ENCODE results near the gene NUBPL. TPM values are rescaled to one million over a fixed set of nuclear protein-coding genes. Genes with fewer than 3 reads are reported as not detected.

NUBPL gene
- total RNA-seq, 1 donor from 2014 or later = 9.8 TPM

DNA sequence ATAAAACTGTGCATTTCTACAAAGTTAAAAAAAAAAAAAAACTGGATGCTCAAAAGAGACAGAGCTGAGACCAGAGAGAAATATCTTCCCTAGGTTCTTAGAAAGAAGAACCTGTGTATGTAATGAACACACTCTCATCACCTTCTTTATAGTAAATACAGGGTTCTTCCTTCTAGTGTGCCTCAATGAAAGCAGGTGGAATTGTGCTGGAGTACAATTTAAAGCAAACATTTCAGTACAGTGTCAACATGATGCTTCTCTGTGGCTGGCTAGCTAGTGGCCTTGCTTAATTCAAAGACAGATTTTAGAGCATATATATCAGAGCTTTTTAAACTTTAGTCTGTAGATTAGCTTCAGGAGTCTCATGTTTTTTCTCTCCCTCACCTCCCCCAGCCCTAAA is 266.1 kb downstream of the NUBPL start:
- Histone ChIP-seq H3K36me3 (ENCODE audit: control insufficient read depth, insufficient read depth, low read length) (no peaks in the 10 kb centered on the region), H3K27me3 (ENCODE audit: control insufficient read depth, insufficient read depth, low read length) (no peaks in the 10 kb centered on the region), H3K4me3 (ENCODE audit: low read depth, low read length) (no peak overlapping the region)
- TF ChIP-seq CTCF (IDR thresholded peaks at IDR 0.05; ENCODE audit: insufficient read depth, low read length, poor library complexity, severe bottlenecking) = no peak
- DNase-seq (ENCODE audit: low read depth) = no peak

DNA sequence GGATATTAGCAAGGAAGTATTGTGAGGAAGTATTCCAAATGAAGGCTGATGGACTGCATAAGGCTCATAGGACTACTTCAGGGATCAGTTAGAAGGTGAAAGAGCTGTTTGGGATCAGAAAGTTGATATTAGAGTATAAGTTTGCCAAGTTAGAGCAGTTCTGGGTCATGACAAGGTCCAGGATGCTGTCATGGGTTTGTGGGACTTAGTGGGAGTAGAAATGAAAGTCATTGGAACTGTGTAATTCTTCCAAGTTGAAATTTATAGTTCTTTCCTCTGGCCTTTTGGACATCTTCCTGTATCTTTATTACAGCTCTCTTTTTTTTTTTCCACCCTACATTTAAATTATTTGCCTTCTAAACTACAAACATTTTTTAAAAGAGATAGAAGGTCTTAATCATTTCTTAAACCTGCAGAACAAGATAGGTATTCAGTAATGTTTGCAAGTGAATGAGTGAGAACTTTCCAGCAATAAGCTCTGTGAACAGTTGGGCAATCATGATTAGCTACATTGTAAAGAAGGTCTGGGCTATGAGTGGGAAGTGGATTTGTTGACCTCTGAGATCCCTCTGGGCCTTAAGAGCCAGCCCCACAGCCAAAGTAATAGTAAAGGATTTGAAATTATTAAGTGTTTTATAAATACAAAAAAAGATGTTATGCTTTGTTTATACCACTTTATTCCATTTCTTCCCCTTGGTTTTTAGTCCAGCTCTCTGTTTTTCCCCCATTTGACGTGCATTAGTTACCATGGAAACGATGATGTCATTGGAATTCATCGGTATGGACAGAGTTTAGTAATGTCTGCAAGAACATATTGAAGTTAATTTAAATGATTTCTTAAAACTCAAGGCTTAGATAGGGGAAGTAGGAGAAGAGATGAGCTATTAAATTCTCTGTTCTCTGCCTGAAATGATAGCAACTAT is 268.0 kb downstream of the NUBPL start:
- no peak for TF ChIP-seq CTCF (IDR thresholded peaks at IDR 0.05; ENCODE audit: insufficient read depth, low read length, poor library complexity, severe bottlenecking)
- DNase-seq (ENCODE audit: low read depth) = no peak
- Histone ChIP-seq H3K27me3 (ENCODE audit: control insufficient read depth, insufficient read depth, low read length) (no peaks in the 10 kb centered on the region), H3K4me3 (ENCODE audit: low read depth, low read length) (no peak overlapping the region), H3K36me3 (ENCODE audit: control insufficient read depth, insufficient read depth, low read length) (no peaks in the 10 kb centered on the region)

DNA sequence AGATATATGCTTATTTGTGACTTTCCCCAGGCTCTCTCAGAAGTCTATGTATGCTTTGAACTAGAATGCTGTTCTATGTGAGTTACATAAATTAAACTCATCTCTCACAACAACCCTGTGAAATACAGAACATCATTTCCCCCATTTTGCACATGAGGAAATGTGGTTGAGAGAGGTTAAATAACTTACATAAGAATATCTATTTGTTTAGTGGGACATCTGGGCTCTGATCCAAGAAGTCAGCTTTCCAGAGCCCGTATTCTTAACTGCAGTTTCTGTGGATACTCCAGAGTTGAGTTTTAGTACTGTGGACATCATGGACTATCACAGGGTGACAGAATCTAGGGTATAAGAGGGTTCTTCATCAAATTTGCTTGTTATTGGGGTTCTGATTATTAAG is 273.4 kb downstream of the NUBPL start:
- no peaks in the 10 kb centered on the region for H3K36me3 ChIP-seq (ENCODE audit: control insufficient read depth, insufficient read depth, low read length)
- no peak for DNase-seq (ENCODE audit: low read depth)
- H3K27me3 ChIP-seq (ENCODE audit: control insufficient read depth, insufficient read depth, low read length) = no peaks in the 10 kb centered on the region
- TF ChIP-seq CTCF (IDR thresholded peaks at IDR 0.05; ENCODE audit: insufficient read depth, low read length, poor library complexity, severe bottlenecking) = no peak
- no peak overlapping the region for H3K4me3 ChIP-seq (ENCODE audit: low read depth, low read length)

DNA sequence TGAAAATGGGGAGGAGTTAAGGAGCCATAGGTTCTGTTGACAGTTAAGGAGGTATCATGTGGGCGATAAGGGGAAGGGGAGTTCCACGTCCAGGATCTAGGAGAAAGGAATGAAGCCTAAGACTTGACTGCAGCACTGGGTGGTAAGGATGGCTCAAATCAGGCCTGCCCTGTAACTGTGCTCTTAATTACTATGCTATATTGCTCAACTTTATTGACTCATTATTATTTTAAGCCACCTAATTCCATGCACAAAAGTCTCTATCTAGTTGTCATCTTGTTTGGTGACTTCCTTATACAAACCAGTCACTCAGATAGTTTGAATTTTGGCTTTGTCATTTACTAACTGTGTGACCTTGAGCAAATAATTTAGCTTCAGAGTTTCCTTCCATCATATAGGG is 273.8 kb downstream of the NUBPL start:
- no peak for TF ChIP-seq CTCF (IDR thresholded peaks at IDR 0.05; ENCODE audit: insufficient read depth, low read length, poor library complexity, severe bottlenecking)
- H3K27me3 ChIP-seq (ENCODE audit: control insufficient read depth, insufficient read depth, low read length) = no peaks in the 10 kb centered on the region
- no peak overlapping the region for H3K4me3 ChIP-seq (ENCODE audit: low read depth, low read length)
- no peaks in the 10 kb centered on the region for H3K36me3 ChIP-seq (ENCODE audit: control insufficient read depth, insufficient read depth, low read length)
- no peak for DNase-seq (ENCODE audit: low read depth)

- no peak for TF ChIP-seq CTCF (IDR thresholded peaks at IDR 0.05; ENCODE audit: insufficient read depth, low read length, poor library complexity, severe bottlenecking)
- H3K36me3 ChIP-seq (ENCODE audit: control insufficient read depth, insufficient read depth, low read length) = no peaks in the 10 kb centered on the region
- no peak for DNase-seq (ENCODE audit: low read depth)
- H3K27me3 ChIP-seq (ENCODE audit: control insufficient read depth, insufficient read depth, low read length) = no peaks in the 10 kb centered on the region
- H3K4me3 ChIP-seq (ENCODE audit: low read depth, low read length) = no peak overlapping the region
These were observed 275.8 kb downstream of the NUBPL start for GRCh38 chr14:31837031-31837430.

GRCh38 chr14:31842899-31843298 is 281.7 kb downstream of the NUBPL start:
- no peak overlapping the region for H3K4me3 ChIP-seq (ENCODE audit: low read depth, low read length)
- H3K36me3 ChIP-seq (ENCODE audit: control insufficient read depth, insufficient read depth, low read length) = no peaks in the 10 kb centered on the region
- no peak for DNase-seq (ENCODE audit: low read depth)
- TF ChIP-seq CTCF (IDR thresholded peaks at IDR 0.05; ENCODE audit: insufficient read depth, low read length, poor library complexity, severe bottlenecking) = no peak
- H3K27me3 ChIP-seq (ENCODE audit: control insufficient read depth, insufficient read depth, low read length) = no peaks in the 10 kb centered on the region

All from kidney epithelial cell (primary cell).